ENCODE results near the gene ITGA4. TPM values are rescaled to one million over a fixed set of nuclear protein-coding genes. Genes with fewer than 3 reads are reported as not detected.
"Not testable (repeated sequence)": the region's sequence is repeated elsewhere in the genome, so short reads cannot be mapped to it uniquely, and the experiment has no call there.

The ITGA4 gene
- total and polyA plus RNA-seq, 8 donors, result 0.45 to 48.4 (median 8.5) TPM

DNA sequence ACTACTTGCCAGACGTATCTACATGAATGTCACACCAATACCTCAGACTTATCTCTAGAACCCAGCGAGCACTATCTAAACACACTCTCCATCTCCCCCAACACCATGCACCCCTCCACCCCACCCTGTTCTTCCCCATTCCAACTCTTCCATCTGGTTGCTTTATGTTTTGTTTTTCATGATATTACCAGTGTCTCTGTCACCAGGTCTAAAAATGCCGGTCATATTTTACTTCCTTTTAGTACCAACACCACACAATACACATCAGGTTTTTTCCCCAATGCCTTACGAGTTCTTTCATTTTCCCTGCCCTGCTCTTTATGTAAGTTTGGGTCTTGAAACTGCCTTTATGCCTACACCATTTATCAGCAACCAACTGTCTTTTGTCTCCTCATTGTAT, 10.2 kb upstream of the ITGA4 start:
- Histone ChIP-seq H3K9me3 (no peaks in the 10 kb centered on the region), H3K27me3 (no peaks in the 10 kb centered on the region), H3K4me3 (no peak overlapping the region), H3K27ac (no peak overlapping the region), H3K4me1 (no peaks in the 10 kb centered on the region), H3K36me3 (no peaks in the 10 kb centered on the region)
- no peak for DNase-seq
- intact Hi-C loops (cut with DNase I; ENCODE audit: low total_unique reads), result no loop called here
- 51 to 66% (median 62%) methylated on average over 4 of the region's 4 CpGs for WGBS, 5 donors
- TF ChIP-seq, protein P1, sequence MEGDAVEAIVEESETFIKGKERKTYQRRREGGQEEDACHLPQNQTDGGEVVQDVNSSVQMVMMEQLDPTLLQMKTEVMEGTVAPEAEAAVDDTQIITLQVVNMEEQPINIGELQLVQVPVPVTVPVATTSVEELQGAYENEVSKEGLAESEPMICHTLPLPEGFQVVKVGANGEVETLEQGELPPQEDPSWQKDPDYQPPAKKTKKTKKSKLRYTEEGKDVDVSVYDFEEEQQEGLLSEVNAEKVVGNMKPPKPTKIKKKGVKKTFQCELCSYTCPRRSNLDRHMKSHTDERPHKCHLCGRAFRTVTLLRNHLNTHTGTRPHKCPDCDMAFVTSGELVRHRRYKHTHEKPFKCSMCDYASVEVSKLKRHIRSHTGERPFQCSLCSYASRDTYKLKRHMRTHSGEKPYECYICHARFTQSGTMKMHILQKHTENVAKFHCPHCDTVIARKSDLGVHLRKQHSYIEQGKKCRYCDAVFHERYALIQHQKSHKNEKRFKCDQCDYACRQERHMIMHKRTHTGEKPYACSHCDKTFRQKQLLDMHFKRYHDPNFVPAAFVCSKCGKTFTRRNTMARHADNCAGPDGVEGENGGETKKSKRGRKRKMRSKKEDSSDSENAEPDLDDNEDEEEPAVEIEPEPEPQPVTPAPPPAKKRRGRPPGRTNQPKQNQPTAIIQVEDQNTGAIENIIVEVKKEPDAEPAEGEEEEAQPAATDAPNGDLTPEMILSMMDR (IDR thresholded peaks at IDR 0.05), result no peak
- no peak for TF ChIP-seq POLR2AphosphoS5 (IDR thresholded peaks at IDR 0.05)
- no peak for TF ChIP-seq POLR2A (IDR thresholded peaks at IDR 0.05)
- TF ChIP-seq EP300 (IDR thresholded peaks at IDR 0.05), result no peak

DNA sequence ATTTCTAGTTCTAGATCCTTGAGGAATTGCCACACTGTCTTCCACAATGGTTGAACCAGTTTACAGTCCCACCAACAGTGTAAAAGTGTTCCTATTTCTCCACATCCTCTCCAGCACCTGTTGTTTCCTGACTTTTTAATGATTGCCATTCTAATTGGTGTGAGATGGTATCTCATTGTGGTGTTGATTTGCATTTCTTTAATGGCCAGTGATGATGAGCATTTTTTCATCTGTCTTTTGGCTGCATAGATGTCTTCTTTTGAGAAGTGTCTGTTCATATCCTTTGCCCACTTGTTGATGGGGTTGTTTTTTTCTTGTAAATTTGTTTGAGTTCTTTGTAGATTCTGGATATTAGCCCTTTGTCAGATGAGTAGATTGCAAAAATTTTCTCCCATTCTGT, 7.9 kb upstream of the ITGA4 start:
- DNase-seq; H3K4me3 ChIP-seq; H3K27ac ChIP-seq; H3K27me3 ChIP-seq; intact Hi-C loops (cut with DNase I; ENCODE audit: low total_unique reads); H3K4me1 ChIP-seq; H3K9me3 ChIP-seq; H3K36me3 ChIP-seq: not testable (repeated sequence)

DNA sequence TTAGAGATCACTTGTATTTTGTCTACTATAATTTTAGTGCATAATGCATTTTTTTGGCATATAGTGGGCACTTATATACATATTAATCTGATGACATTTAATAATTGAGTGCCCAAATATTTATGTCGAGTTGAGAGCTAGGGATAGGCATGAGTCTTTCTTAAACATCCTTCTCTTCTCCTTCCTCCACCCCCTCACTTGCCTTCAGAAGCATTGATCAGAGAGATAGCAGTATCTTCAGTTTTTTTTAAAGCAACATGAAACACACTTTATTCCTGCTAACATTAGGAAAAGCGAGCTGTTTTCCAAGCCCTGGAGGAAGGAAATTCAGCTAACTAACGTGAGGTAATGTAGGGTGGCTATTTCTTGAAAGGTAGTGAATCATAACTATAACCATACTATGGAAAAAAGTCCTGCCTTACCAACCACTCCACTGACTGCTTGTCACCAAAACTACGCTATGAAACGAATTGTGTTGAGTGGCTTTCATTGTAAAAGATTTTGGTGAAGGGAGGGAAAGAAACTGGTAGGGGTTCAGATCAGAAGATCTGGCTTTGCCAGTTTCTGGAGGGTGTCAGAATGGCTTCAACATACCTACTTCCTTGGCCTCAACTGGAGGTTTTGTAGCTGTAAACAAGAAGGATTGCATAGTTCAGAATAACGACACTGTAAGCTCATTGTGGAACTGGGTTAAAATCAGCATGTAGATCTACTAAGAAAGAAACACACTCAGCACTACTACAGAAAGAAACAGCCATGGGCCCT, 2.3 kb upstream of the ITGA4 start:
- Histone ChIP-seq H3K4me3 (no peak overlapping the region), H3K4me1 (peaks cover 0 to 23% (median 19%) of the 10 kb centered on the region in 4 donors), H3K27ac (no peak overlapping the region), H3K27me3 (peaks cover 0 to 34% (median 18%) of the 10 kb centered on the region in 3 donors), H3K36me3 (no peaks in the 10 kb centered on the region), H3K9me3 (no peaks in the 10 kb centered on the region)
- 67 to 75% (median 72%) methylated on average over 6 of the region's 6 CpGs for WGBS, 5 donors
- DNase-seq, result no peak
- TF ChIP-seq POLR2A (IDR thresholded peaks at IDR 0.05) (no peak), EP300 (IDR thresholded peaks at IDR 0.05) (no peak), POLR2AphosphoS5 (IDR thresholded peaks at IDR 0.05) (no peak)
- TF ChIP-seq, protein P1 (IDR thresholded peaks at IDR 0.05), result no peak
- intact Hi-C loops (cut with DNase I; ENCODE audit: low total_unique reads), result no loop called here

DNA sequence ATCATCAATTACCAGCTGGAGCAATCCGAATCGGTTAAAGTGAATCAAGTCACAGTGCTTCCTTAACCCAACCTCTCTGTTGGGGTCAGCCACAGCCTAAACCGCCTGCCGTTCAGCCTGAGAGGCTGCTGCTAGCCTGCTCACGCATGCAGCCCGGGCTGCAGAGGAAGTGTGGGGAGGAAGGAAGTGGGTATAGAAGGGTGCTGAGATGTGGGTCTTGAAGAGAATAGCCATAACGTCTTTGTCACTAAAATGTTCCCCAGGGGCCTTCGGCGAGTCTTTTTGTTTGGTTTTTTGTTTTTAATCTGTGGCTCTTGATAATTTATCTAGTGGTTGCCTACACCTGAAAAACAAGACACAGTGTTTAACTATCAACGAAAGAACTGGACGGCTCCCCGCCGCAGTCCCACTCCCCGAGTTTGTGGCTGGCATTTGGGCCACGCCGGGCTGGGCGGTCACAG, 496 bp upstream of the ITGA4 start:
- Histone ChIP-seq H3K4me1 (peaks cover 0 to 24% (median 19%) of the 10 kb centered on the region in 4 donors), H3K27me3 (peaks cover 0 to 34% (median 18%) of the 10 kb centered on the region in 3 donors), H3K36me3 (no peaks in the 10 kb centered on the region), H3K9me3 (no peaks in the 10 kb centered on the region), H3K27ac (peak overlapping the region; percentile 74 to 83 (median 80)), H3K4me3 (peak overlapping the region; percentile 45 to 61 (median 50))
- intact Hi-C loops (cut with DNase I; ENCODE audit: low total_unique reads), result no loop called here
- DNase-seq, result peak; percentile 47 to 79
- TF ChIP-seq POLR2AphosphoS5 (IDR thresholded peaks at IDR 0.05), result peak in 1 of 3 donors; percentile 22
- TF ChIP-seq, protein P1 (IDR thresholded peaks at IDR 0.05), result no peak
- WGBS, 5 donors, result 5 to 7% (median 5%) methylated on average over 17 of the region's 17 CpGs

Measured in stomach (tissue), 9 donors.